Measurements from ENCODE around the gene TBC1D10A. TPM values are rescaled to one million over a fixed set of nuclear protein-coding genes. Genes with fewer than 3 reads are reported as not detected.

TBC1D10A gene
- total RNA-seq, 1 experiment from 2014 or later = 24.3 TPM

DNA sequence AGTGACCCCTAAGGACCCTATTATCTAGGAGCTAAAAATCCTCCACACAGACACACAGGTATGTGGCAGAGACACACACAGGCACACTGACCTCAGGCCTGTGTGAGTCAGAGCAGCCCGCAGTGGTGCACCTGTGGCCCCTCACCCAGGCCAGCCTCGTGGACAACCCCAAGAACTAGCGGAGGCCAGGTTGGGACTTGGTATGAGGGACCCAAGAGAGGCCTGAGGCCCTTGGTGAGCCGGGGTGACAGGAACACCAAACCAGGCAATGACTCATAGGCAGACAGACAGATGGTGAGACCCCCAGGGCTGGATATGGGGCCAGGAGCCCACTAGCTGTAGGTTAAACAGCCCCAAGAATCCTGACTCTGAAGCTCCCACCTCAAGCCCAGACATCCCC lies 43.4 kb downstream of the TBC1D10A start:
- no peak for TF ChIP-seq EZH2 (IDR thresholded peaks at IDR 0.05; ENCODE audit: low read depth)
- TF ChIP-seq, protein P1, sequence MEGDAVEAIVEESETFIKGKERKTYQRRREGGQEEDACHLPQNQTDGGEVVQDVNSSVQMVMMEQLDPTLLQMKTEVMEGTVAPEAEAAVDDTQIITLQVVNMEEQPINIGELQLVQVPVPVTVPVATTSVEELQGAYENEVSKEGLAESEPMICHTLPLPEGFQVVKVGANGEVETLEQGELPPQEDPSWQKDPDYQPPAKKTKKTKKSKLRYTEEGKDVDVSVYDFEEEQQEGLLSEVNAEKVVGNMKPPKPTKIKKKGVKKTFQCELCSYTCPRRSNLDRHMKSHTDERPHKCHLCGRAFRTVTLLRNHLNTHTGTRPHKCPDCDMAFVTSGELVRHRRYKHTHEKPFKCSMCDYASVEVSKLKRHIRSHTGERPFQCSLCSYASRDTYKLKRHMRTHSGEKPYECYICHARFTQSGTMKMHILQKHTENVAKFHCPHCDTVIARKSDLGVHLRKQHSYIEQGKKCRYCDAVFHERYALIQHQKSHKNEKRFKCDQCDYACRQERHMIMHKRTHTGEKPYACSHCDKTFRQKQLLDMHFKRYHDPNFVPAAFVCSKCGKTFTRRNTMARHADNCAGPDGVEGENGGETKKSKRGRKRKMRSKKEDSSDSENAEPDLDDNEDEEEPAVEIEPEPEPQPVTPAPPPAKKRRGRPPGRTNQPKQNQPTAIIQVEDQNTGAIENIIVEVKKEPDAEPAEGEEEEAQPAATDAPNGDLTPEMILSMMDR (conservative IDR thresholded peaks at IDR 0.05) = no peak
- Histone ChIP-seq H3K36me3 (ENCODE audit: low read depth) (no peaks in the 10 kb centered on the region), H3K27me3 (ENCODE audit: insufficient read depth, low read depth) (no peaks in the 10 kb centered on the region), H4K20me1 (ENCODE audit: insufficient read depth) (no peaks in the 10 kb centered on the region), H3K4me1 (replicated peaks; ENCODE audit: insufficient read depth) (peaks cover 4% of the 10 kb centered on the region), H3K9me2 (ENCODE audit: insufficient read depth) (no peaks in the 10 kb centered on the region), H3K9me3 (ENCODE audit: insufficient read depth, low read depth) (no peaks in the 10 kb centered on the region), H3F3A (ENCODE audit: insufficient read depth, low read depth) (peaks cover 17% of the 10 kb centered on the region), H3K27ac (no peak overlapping the region), H3K4me3 (no peak overlapping the region), H3K4me2 (no peak overlapping the region), H3K79me2 (ENCODE audit: low read depth) (no peaks in the 10 kb centered on the region), H2AFZ (no peak overlapping the region)
- BruUV-seq (replicated peaks) = no TSS peak
- intact Hi-C loops (cut with micrococcal nuclease; ENCODE audit: unreplicated experiment) = no loop called here
- POLR2A ChIA-PET (ENCODE audit: unreplicated experiment) = no interaction called here
- CTCF ChIA-PET = no interaction called here
- no peak for DNase-seq

DNA sequence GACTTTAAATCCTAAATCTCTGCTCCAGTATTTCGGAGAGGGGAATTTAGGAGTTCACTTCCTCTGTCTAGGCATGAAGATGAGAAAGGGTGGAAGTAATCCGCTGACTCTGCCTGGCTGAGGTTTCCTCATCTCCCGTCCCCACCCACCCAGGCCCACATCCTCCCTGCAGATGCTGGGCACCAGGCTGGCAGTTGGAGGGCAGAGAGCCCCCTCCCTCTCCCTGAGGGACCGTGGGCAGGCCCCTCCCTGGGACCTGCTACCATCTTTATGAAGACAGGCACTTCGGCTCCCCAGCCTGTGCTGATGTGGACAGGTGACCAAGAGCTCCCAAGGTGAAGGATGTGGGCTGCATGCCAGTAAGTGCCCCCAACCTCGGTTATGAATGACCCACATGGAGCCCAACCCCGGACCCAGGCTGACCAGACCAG lies 44.1 kb downstream of the TBC1D10A start:
- CTCF ChIA-PET = no interaction called here
- POLR2A ChIA-PET (ENCODE audit: unreplicated experiment) = interaction anchor here (0.5 kb wide), 1 partner anchor 130 kb away, joined by 3 read pairs; no protein-coding TSS in a partner anchor

DNA sequence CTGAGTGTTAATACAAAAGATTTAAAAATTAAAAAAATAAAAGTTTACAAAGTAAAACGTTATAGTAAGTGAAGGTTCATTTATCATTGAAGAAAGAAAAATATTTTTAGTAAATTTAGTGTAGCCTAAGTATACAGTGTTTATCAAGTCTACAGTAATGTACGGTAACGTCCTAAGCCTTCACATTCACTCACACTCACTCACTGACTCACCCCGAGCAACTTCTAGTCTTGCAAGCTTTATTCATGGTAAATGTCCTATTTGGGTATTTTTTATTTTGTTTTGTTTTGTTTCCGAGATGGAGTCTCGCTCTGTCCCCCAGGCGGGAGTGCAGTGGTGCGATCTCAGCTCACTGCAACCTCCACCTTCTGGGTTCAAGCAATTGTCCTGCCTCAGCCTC lies 46.2 kb downstream of the TBC1D10A start:
- Histone ChIP-seq H2AFZ (no peak overlapping the region), H3K9me3 (ENCODE audit: insufficient read depth, low read depth) (no peaks in the 10 kb centered on the region), H3F3A (ENCODE audit: insufficient read depth, low read depth) (peaks cover 9% of the 10 kb centered on the region), H3K9me2 (ENCODE audit: insufficient read depth) (no peaks in the 10 kb centered on the region), H3K79me2 (ENCODE audit: low read depth) (no peaks in the 10 kb centered on the region), H3K27me3 (ENCODE audit: insufficient read depth, low read depth) (no peaks in the 10 kb centered on the region), H3K4me3 (no peak overlapping the region), H3K27ac (no peak overlapping the region), H4K20me1 (ENCODE audit: insufficient read depth) (no peaks in the 10 kb centered on the region), H3K36me3 (ENCODE audit: low read depth) (no peaks in the 10 kb centered on the region), H3K4me2 (no peak overlapping the region), H3K4me1 (replicated peaks; ENCODE audit: insufficient read depth) (no peaks in the 10 kb centered on the region)
- intact Hi-C loops (cut with micrococcal nuclease; ENCODE audit: unreplicated experiment) = no loop called here
- no peak for DNase-seq
- POLR2A ChIA-PET (ENCODE audit: unreplicated experiment) = interaction anchor here (0.6 to 0.8 kb wide), 2 partner anchors 15 to 1373 kb away, joined by 3 to 5 read pairs; no protein-coding TSS in a partner anchor
- BruUV-seq (replicated peaks) = no TSS peak
- CTCF ChIA-PET = interaction anchor here (1.1 kb wide), 1 partner anchor 107 kb away, joined by 3 read pairs; the partner anchor contains the start of gene RNF215
- TF ChIP-seq EZH2 (IDR thresholded peaks at IDR 0.05; ENCODE audit: low read depth) = no peak
- TF ChIP-seq, protein P1 (conservative IDR thresholded peaks at IDR 0.05) = no peak

More for the DNA sequence above, 44.1 kb downstream of the TBC1D10A start:
- intact Hi-C loops (cut with micrococcal nuclease; ENCODE audit: unreplicated experiment) = no loop called here
- Histone ChIP-seq H4K20me1 (ENCODE audit: insufficient read depth) (no peaks in the 10 kb centered on the region), H3F3A (ENCODE audit: insufficient read depth, low read depth) (peaks cover 12% of the 10 kb centered on the region), H3K4me1 (replicated peaks; ENCODE audit: insufficient read depth) (no peaks in the 10 kb centered on the region), H3K27ac (no peak overlapping the region), H3K27me3 (ENCODE audit: insufficient read depth, low read depth) (no peaks in the 10 kb centered on the region), H3K4me2 (no peak overlapping the region), H2AFZ (no peak overlapping the region), H3K36me3 (ENCODE audit: low read depth) (no peaks in the 10 kb centered on the region), H3K4me3 (no peak overlapping the region), H3K79me2 (ENCODE audit: low read depth) (no peaks in the 10 kb centered on the region), H3K9me2 (ENCODE audit: insufficient read depth) (no peaks in the 10 kb centered on the region), H3K9me3 (ENCODE audit: insufficient read depth, low read depth) (no peaks in the 10 kb centered on the region)
- no peak for TF ChIP-seq EZH2 (IDR thresholded peaks at IDR 0.05; ENCODE audit: low read depth)
- TF ChIP-seq, protein P1 (conservative IDR thresholded peaks at IDR 0.05) = no peak
- DNase-seq = no peak
- BruUV-seq (replicated peaks) = no TSS peak

Measured in PC-9 (cell line).